C4-2B (cell line): ENCODE measurements around the gene CELF6.

ENCODE experiments used
- H3K27ac ChIP-seq: fragments of 450-650 bp; 2 replicates; pipeline ENCODE4 v1.5.1; 2017
- ZFX ChIP-seq: fragments of 450-650 bp; IDR thresholded peaks from 2 replicates; pipeline ENCODE4 v1.6.1; 2017
- TF ChIP-seq, protein P1 (sequence below): fragments of 450-650 bp; conservative IDR thresholded peaks from 2 replicates; pipeline ENCODE4 v1.5.1; 2017; ENCODE audit warnings: mild to moderate bottlenecking

CELF6 gene

GRCh38 chr15:72272997-72273352 lies 47.0 kb downstream of the CELF6 start:
- no peak overlapping the region for H3K27ac ChIP-seq
- TF ChIP-seq ZFX = no peak
- TF ChIP-seq, protein P1, sequence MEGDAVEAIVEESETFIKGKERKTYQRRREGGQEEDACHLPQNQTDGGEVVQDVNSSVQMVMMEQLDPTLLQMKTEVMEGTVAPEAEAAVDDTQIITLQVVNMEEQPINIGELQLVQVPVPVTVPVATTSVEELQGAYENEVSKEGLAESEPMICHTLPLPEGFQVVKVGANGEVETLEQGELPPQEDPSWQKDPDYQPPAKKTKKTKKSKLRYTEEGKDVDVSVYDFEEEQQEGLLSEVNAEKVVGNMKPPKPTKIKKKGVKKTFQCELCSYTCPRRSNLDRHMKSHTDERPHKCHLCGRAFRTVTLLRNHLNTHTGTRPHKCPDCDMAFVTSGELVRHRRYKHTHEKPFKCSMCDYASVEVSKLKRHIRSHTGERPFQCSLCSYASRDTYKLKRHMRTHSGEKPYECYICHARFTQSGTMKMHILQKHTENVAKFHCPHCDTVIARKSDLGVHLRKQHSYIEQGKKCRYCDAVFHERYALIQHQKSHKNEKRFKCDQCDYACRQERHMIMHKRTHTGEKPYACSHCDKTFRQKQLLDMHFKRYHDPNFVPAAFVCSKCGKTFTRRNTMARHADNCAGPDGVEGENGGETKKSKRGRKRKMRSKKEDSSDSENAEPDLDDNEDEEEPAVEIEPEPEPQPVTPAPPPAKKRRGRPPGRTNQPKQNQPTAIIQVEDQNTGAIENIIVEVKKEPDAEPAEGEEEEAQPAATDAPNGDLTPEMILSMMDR = no peak

GRCh38 chr15:72272213-72272996 lies 47.6 kb downstream of the CELF6 start, which contains the start of gene PARP6:
Gene PARP6, minus strand, starts transcription at chr15:72272554. Its CDS starts 5,077 bp downstream, at chr15:72267477.
- no peak within 1 kb of the TSS for H3K27ac ChIP-seq
- TF ChIP-seq, protein P1 = no peak
- TF ChIP-seq ZFX = no peak

DNA sequence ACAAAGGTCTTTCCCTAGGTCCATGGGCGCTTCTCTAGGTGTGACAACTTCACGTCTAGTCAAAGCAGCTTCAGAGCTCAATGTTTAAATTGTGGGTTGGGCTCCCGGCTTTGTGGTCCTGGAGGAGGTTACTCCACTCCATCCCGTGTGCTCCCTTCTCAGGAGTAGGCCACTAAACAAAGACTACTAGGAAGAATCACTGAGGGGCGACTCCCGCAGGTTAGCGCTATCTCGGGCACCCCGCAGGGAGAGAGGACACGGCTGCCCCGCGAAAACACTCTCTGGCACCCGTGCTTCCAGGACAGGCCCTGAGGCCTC lies 48.1 kb downstream of the CELF6 start:
- H3K27ac ChIP-seq = no peak overlapping the region
- TF ChIP-seq ZFX = no peak
- TF ChIP-seq, protein P1 = no peak

GRCh38 chr15:72271221-72271620 lies 48.7 kb downstream of the CELF6 start:
- no peak overlapping the region for H3K27ac ChIP-seq
- TF ChIP-seq, protein P1 = no peak
- TF ChIP-seq ZFX = no peak

DNA sequence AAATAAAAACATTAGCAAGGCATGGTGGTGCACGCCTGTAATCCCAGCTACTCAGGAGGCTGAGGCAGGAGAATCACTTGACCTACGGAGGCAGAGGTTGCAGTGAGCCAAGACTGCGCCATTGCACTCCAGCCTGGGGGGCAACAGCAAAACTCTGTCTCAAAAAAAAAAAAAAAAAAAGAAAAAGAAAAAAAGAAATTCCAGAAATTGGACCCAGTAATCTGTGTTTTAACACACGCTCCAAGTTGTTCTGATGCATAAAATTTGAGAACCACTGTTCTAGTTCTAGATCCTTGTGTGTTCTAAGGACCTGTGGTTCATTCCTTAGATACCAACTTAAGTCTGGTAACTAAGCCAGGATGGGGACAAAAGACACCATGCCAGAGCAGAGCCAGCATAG lies 50.2 kb downstream of the CELF6 start:
- TF ChIP-seq ZFX = no peak
- TF ChIP-seq, protein P1 = no peak
- no peak overlapping the region for H3K27ac ChIP-seq

DNA sequence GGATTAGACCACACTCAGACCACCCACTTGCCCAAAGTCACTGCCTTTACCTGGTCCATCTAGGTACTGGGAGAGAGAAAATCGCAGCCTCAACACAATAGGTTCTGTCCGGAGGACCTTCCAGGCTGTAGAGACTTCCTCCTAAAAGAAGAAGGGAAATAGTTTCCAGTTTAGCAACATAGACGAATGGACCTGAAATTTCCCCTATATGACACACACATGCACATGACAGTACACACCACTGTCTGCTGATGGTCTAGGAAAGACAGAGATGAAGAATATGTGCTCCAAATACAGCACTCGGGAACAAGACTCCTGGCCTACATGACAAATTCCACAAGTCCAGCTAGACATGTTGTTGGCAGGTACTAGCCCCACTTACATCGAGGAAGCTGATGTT lies 54.9 kb downstream of the CELF6 start:
- no peak for TF ChIP-seq ZFX
- TF ChIP-seq, protein P1 = no peak

GRCh38 chr15:72252663-72253299 lies 67.2 kb downstream of the CELF6 start:
- TF ChIP-seq, protein P1 = no peak
- TF ChIP-seq ZFX = no peak
- no peak overlapping the region for H3K27ac ChIP-seq

More for the DNA sequence above, 54.9 kb downstream of the CELF6 start:
- H3K27ac ChIP-seq = no peak overlapping the region
